Right ventricle myocardium inferior (tissue), 1 donor: ENCODE measurements around the gene TP53I11. TPM values are rescaled to one million over a fixed set of nuclear protein-coding genes. Genes with fewer than 3 reads are reported as not detected.

Experiments
- ATAC-seq: fragments of 200-7000 bp; cut with Tn5 transposase; one replicate; pipeline ENCODE4 v1.9.1; 2020; ENCODE audit warnings: mild to moderate bottlenecking, moderate library complexity
- DNase-seq: peaks from one replicate; pipeline ENCODE4 v3.0.0; 2021; ENCODE audit errors: missing footprints
- intact Hi-C: fragments of 100-400 bp; cut with DNase I; formaldehyde crosslinking; loops from one replicate; pipeline ENCODE4 v1.11.0; 2022
- total RNA-seq: library from RNA; stranded (reverse); fragmentation: NEBNext Ultra II Directional; extraction: Animal tissue kit (Norgen Biotek cat#: 25700); gene quantifications from one replicate; pipeline ENCODE4 v1.2.1, GENCODE V29; 2021
- donor health status: DM: no; HTN: yes; CAD: no; lungs with severe emphysema.

TP53I11 gene
- total RNA-seq, 1 donor from 2014 or later, result 59.1 TPM

- DNase-seq, result peak; percentile 32
- ATAC-seq, result no peak
- intact Hi-C loops, result no loop called here
Observed at GRCh38 chr11:44963948-44964347, 13.3 kb upstream of the TP53I11 start.

- intact Hi-C loops, result no loop called here
- ATAC-seq, result no peak
- DNase-seq, result peak; percentile 14
Observed at GRCh38 chr11:44963136-44963535, 12.5 kb upstream of the TP53I11 start.

GRCh38 chr11:44962464-44962863 is 11.8 kb upstream of the TP53I11 start:
- intact Hi-C loops, result no loop called here
- ATAC-seq (no peak), DNase-seq (no peak)

- no peak for ATAC-seq
- DNase-seq, result no peak
- intact Hi-C loops, result no loop called here
Observed at GRCh38 chr11:44960200-44960845, 9.6 kb upstream of the TP53I11 start.

- DNase-seq, result no peak
- intact Hi-C loops, result no loop called here
Observed at GRCh38 chr11:44959064-44959463, 8.4 kb upstream of the TP53I11 start.

GRCh38 chr11:44957776-44958564 is 7.3 kb upstream of the TP53I11 start:
- intact Hi-C loops, result no loop called here
- ATAC-seq (no peak), DNase-seq (no peak)

More at GRCh38 chr11:44959064-44959463, 8.4 kb upstream of the TP53I11 start:
- no peak for ATAC-seq

- intact Hi-C loops, result no loop called here
- DNase-seq (no peak), ATAC-seq (peak; percentile 22)
Observed at GRCh38 chr11:44957040-44957515, 6.4 kb upstream of the TP53I11 start.

GRCh38 chr11:44955015-44955738 is 4.5 kb upstream of the TP53I11 start:
- DNase-seq (peak; percentile 80), ATAC-seq (peak; percentile 36)
- intact Hi-C loops, result no loop called here

GRCh38 chr11:44954051-44954906 is 3.6 kb upstream of the TP53I11 start:
- DNase-seq (no peak), ATAC-seq (no peak)
- intact Hi-C loops, result loop anchor here (5.0 kb wide), 2 partner anchors 38 to 133 kb away; no protein-coding TSS in a partner anchor

- DNase-seq (no peak), ATAC-seq (no peak)
- intact Hi-C loops, result loop anchor here (5.0 kb wide), 2 partner anchors 40 to 135 kb away; no protein-coding TSS in a partner anchor
Observed at GRCh38 chr11:44952500-44953260, 2.0 kb upstream of the TP53I11 start.

- intact Hi-C loops, result loop anchor here (5.0 kb wide), 2 partner anchors 40 to 135 kb away; no protein-coding TSS in a partner anchor
- DNase-seq (no peak), ATAC-seq (no peak)
Observed at GRCh38 chr11:44952082-44952481, 1.4 kb upstream of the TP53I11 start.

GRCh38 chr11:44950031-44950624 is 555 bp downstream of the TP53I11 start:
- ATAC-seq (no peak), DNase-seq (no peak)
- intact Hi-C loops, result loop anchor here (5.0 kb wide), 2 partner anchors 42 to 137 kb away; no protein-coding TSS in a partner anchor

GRCh38 chr11:44949160-44950030 is 1.3 kb downstream of the TP53I11 start:
- ATAC-seq, result no peak

GRCh38 chr11:44948155-44948554 is 2.5 kb downstream of the TP53I11 start:
- no peak for DNase-seq
- intact Hi-C loops, result loop anchor here (5.0 kb wide), 1 partner anchor 79 kb away; no protein-coding TSS in a partner anchor

More at GRCh38 chr11:44949160-44950030, 1.3 kb downstream of the TP53I11 start:
- intact Hi-C loops, result loop anchor here (5.0 kb wide), 3 partner anchors 43 to 138 kb away; no protein-coding TSS in a partner anchor
- DNase-seq, result peak; percentile 77

GRCh38 chr11:44947114-44947513 is 3.6 kb downstream of the TP53I11 start:
- ATAC-seq, result no peak
- intact Hi-C loops, result loop anchor here (5.0 kb wide), 1 partner anchor 80 kb away; no protein-coding TSS in a partner anchor
- DNase-seq, result no peak

More at GRCh38 chr11:44948155-44948554, 2.5 kb downstream of the TP53I11 start:
- ATAC-seq, result no peak

GRCh38 chr11:44946263-44946662 is 4.4 kb downstream of the TP53I11 start:
- intact Hi-C loops, result loop anchor here (5.0 kb wide), 1 partner anchor 81 kb away; no protein-coding TSS in a partner anchor
- peak; percentile 75 for ATAC-seq

More at GRCh38 chr11:44946263-44946662, 4.4 kb downstream of the TP53I11 start:
- DNase-seq, result peak; percentile 92
